WTC11 (cell line): ENCODE measurements around the gene LMF2. TPM values are rescaled to one million over a fixed set of nuclear protein-coding genes. Genes with fewer than 3 reads are reported as not detected.

Experiments used
- ATAC-seq: fragments of 200-7000 bp; cut with Tn5 transposase; 2 replicates; pipeline ENCODE4 v1.10.0; 2021; ENCODE audit warnings: mild to moderate bottlenecking, moderate library complexity
- CTCF ChIA-PET: fragments of 300-600 bp; sonication (Branson Sonifier 250); formaldehyde crosslinking; loops from one replicate; lab custom pipeline; 2021; ENCODE audit warnings: antibody characterized with exemption; lab: Charles Lee
- POLR2A ChIA-PET: fragments of 350-600 bp; sonication (Branson Sonifier 250); formaldehyde crosslinking; loops from one replicate; lab custom pipeline; 2021; ENCODE audit warnings: antibody characterized with exemption; lab: Charles Lee
- DNase-seq: peaks from one replicate; pipeline ENCODE4 v3.0.0; 2021; ENCODE audit warnings: low spot score
- H3K27ac Mint-ChIP-seq: 2 replicates; pipeline ENCODE4 v1.8.0; 2021; ENCODE audit warnings: mixed read lengths
- H3K27me3 Mint-ChIP-seq: 2 replicates; pipeline ENCODE4 v1.8.0; 2021; ENCODE audit warnings: low read depth, mild to moderate bottlenecking, moderate library complexity, mixed read lengths
- H3K36me3 Mint-ChIP-seq: 2 replicates; pipeline ENCODE4 v1.8.0; 2021; ENCODE audit warnings: mixed read lengths
- H3K4me1 Mint-ChIP-seq: 2 replicates; pipeline ENCODE4 v1.8.0; 2022; ENCODE audit warnings: mixed read lengths
- H3K4me3 Mint-ChIP-seq: 2 replicates; pipeline ENCODE4 v1.8.0; 2021; ENCODE audit warnings: mild to moderate bottlenecking, moderate library complexity, mixed read lengths
- H3K9me3 Mint-ChIP-seq: 2 replicates; pipeline ENCODE4 v1.8.0; 2021; ENCODE audit warnings: mixed read lengths
- CBFB ChIP-seq: sonication (generic); formaldehyde crosslinking; IDR thresholded peaks from 2 replicates; pipeline ENCODE4 v1.8.1; 2022; ENCODE audit warnings: mild to moderate bottlenecking, low read depth, missing genetic modification reagents
- FOXK1 ChIP-seq: sonication (generic); formaldehyde crosslinking; IDR thresholded peaks from 2 replicates; pipeline ENCODE4 v1.8.0; 2022; ENCODE audit warnings: mild to moderate bottlenecking, moderate library complexity, missing genetic modification reagents
- FOXP1 ChIP-seq: sonication (generic); formaldehyde crosslinking; IDR thresholded peaks from 2 replicates; pipeline ENCODE4 v1.8.0; 2022; ENCODE audit warnings: missing genetic modification reagents, mild to moderate bottlenecking, moderate library complexity, borderline replicate concordance
- GABPB1 ChIP-seq: sonication (generic); formaldehyde crosslinking; IDR thresholded peaks from 2 replicates; pipeline ENCODE4 v1.8.1; 2023; ENCODE audit warnings: mild to moderate bottlenecking, missing genetic modification reagents
- IRF2 ChIP-seq: sonication (generic); formaldehyde crosslinking; IDR thresholded peaks from 2 replicates; pipeline ENCODE4 v1.8.0; 2022; ENCODE audit warnings: low read depth, missing genetic modification reagents, borderline replicate concordance
- JAZF1 ChIP-seq: fragments of 250-450 bp; sonication (Bioruptor Pico); IDR thresholded peaks from 2 replicates; pipeline ENCODE4 v1.9.0; 2021; ENCODE audit warnings: moderate library complexity, mild to moderate bottlenecking, inconsistent platforms
- JUN ChIP-seq: sonication (generic); formaldehyde crosslinking; IDR thresholded peaks from 2 replicates; pipeline ENCODE4 v1.8.0; 2023; ENCODE audit warnings: mild to moderate bottlenecking, missing genetic modification reagents
- MYBL2 ChIP-seq: sonication (generic); formaldehyde crosslinking; IDR thresholded peaks from 2 replicates; pipeline ENCODE4 v1.8.1; 2023; ENCODE audit warnings: mild to moderate bottlenecking, moderate library complexity, missing genetic modification reagents
- RELA ChIP-seq: sonication (generic); formaldehyde crosslinking; IDR thresholded peaks from 2 replicates; pipeline ENCODE4 v1.8.1; 2022; ENCODE audit warnings: missing genetic modification reagents, mild to moderate bottlenecking, borderline replicate concordance
- SP1 ChIP-seq: sonication (generic); formaldehyde crosslinking; conservative IDR thresholded peaks from 2 replicates; pipeline ENCODE4 v1.8.1; 2022; ENCODE audit warnings: missing genetic modification reagents
- ZNF121 ChIP-seq: sonication (generic); formaldehyde crosslinking; IDR thresholded peaks from 2 replicates; pipeline ENCODE4 v1.8.0; 2023; ENCODE audit warnings: missing genetic modification reagents
- ZNF138 ChIP-seq: sonication (generic); formaldehyde crosslinking; conservative IDR thresholded peaks from 2 replicates; pipeline ENCODE4 v1.8.1; 2022; ENCODE audit warnings: mild to moderate bottlenecking, moderate library complexity, missing genetic modification reagents
- total RNA-seq: library from RNA; stranded (reverse); gene quantifications from 3 replicates; pipeline ENCODE4 v1.2.3, GENCODE V29; 2021
- TF ChIP-seq, protein P1 (sequence below): sonication (generic); formaldehyde crosslinking; conservative IDR thresholded peaks from 2 replicates; pipeline ENCODE4 v1.8.1; 2023; ENCODE audit warnings: mild to moderate bottlenecking, low read depth, missing genetic modification reagents, moderate library complexity
- TF ChIP-seq, protein P2 (sequence below): sonication (generic); formaldehyde crosslinking; IDR thresholded peaks from 2 replicates; pipeline ENCODE4 v1.8.1; 2022; ENCODE audit warnings: mild to moderate bottlenecking, missing genetic modification reagents, moderate library complexity, borderline replicate concordance
- TF ChIP-seq, protein P3 (sequence below): fragments of 250-450 bp; sonication (Bioruptor Pico); IDR thresholded peaks from 2 replicates; pipeline ENCODE4 v1.9.0; 2021; ENCODE audit warnings: mild to moderate bottlenecking
- TF ChIP-seq, protein P4 (sequence below): fragments of 250-450 bp; sonication (Bioruptor Pico); conservative IDR thresholded peaks from 2 replicates; pipeline ENCODE4 v1.9.0; 2021; ENCODE audit warnings: mild to moderate bottlenecking
- TF ChIP-seq, protein P5 (sequence below): sonication (generic); formaldehyde crosslinking; IDR thresholded peaks from 2 replicates; pipeline ENCODE4 v1.8.1; 2023; ENCODE audit warnings: mild to moderate bottlenecking, missing genetic modification reagents
- TF ChIP-seq, protein P6 (sequence below): fragments of 250-450 bp; sonication (Bioruptor Pico); IDR thresholded peaks from 2 replicates; pipeline ENCODE4 v1.9.0; 2021; ENCODE audit warnings: mild to moderate bottlenecking, borderline replicate concordance

The LMF2 gene
- total RNA-seq, 1 experiment from 2014 or later = 43.7 TPM

DNA sequence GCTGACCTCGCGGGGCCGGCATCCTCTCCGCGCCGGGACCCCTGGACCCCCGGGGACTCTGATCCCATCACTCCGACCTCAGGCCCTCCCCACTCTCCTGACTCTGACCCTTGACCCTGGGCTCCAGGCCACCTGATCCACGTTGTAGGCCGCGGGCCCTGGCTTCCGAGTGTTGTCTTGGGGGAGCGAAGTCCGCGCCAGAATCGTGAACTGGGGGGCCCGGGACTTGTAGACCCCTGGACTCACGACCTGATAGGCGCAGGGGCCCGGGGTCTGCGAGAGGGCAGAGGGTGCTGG lies 23.0 kb upstream of the LMF2 start (continued):
- TF ChIP-seq, protein P1, sequence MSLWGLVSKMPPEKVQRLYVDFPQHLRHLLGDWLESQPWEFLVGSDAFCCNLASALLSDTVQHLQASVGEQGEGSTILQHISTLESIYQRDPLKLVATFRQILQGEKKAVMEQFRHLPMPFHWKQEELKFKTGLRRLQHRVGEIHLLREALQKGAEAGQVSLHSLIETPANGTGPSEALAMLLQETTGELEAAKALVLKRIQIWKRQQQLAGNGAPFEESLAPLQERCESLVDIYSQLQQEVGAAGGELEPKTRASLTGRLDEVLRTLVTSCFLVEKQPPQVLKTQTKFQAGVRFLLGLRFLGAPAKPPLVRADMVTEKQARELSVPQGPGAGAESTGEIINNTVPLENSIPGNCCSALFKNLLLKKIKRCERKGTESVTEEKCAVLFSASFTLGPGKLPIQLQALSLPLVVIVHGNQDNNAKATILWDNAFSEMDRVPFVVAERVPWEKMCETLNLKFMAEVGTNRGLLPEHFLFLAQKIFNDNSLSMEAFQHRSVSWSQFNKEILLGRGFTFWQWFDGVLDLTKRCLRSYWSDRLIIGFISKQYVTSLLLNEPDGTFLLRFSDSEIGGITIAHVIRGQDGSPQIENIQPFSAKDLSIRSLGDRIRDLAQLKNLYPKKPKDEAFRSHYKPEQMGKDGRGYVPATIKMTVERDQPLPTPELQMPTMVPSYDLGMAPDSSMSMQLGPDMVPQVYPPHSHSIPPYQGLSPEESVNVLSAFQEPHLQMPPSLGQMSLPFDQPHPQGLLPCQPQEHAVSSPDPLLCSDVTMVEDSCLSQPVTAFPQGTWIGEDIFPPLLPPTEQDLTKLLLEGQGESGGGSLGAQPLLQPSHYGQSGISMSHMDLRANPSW = no peak

DNA sequence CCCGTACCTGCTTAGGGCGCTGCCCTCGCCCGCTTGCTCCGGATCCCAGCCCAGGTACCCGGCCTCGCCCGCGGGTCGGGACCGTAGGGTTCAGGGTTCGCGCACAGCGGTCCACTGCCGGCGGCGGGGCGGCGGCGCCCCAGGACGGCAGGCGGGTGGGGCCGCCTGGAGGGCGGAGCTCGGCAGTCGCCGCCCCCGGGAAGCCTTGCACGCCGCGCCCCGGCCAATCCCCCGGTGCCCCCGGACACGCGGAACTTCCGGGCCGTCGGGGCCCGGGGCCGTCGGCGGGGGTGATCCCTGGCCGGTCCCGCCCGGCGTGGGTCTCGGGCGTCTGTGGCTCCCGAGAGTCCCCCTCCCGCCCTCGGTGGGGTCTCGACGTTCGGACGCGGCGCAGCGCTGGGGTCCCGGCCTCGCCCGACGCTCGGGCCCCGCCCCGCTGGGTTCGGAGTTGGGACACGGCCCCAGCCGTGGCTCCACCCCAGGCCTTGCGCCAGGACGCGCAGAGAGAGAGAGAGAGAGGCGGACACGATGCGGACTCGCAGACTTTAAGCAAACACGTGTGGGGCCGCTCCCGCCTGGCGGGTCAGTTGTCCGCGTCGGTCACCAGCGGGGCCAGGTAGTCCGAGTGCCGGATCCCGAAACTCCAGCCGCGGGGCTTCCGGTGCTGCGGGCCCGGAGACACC lies 22.5 kb upstream of the LMF2 start, which contains the start of gene TYMP:
TSS of gene TYMP (minus strand) at position 116 of the 683 bp plus-strand sequence. CDS start 303 bp downstream, outside the sequence.
- Mint-ChIP-seq H3K36me3 (no peaks in the 10 kb centered on the region), H3K4me3 (peak within 1 kb of the TSS; percentile 72), H3K9me3 (no peaks in the 10 kb centered on the region), H3K4me1 (peaks cover 15% of the 10 kb centered on the region), H3K27me3 (peaks cover 80% of the 10 kb centered on the region), H3K27ac (no peak within 1 kb of the TSS)
- DNase-seq (peak; percentile 48), ATAC-seq (no peak)
- TF ChIP-seq, protein P2, sequence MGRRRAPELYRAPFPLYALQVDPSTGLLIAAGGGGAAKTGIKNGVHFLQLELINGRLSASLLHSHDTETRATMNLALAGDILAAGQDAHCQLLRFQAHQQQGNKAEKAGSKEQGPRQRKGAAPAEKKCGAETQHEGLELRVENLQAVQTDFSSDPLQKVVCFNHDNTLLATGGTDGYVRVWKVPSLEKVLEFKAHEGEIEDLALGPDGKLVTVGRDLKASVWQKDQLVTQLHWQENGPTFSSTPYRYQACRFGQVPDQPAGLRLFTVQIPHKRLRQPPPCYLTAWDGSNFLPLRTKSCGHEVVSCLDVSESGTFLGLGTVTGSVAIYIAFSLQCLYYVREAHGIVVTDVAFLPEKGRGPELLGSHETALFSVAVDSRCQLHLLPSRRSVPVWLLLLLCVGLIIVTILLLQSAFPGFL = 0 out of 2 replicates have a peak, but pooled peaks have one; percentile 66
- 0 out of 2 replicates have a peak, but pooled peaks have one; percentile 8 for TF ChIP-seq FOXK1 (CRISPR knock-in tag)
- TF ChIP-seq GABPB1 (CRISPR knock-in tag) = peak; percentile 80
- no peak for TF ChIP-seq IRF2
- 0 out of 2 replicates have a peak, but pooled peaks have one; percentile 50 for TF ChIP-seq RELA (CRISPR knock-in tag)
- TF ChIP-seq, protein P3, sequence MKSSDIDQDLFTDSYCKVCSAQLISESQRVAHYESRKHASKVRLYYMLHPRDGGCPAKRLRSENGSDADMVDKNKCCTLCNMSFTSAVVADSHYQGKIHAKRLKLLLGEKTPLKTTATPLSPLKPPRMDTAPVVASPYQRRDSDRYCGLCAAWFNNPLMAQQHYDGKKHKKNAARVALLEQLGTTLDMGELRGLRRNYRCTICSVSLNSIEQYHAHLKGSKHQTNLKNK (CRISPR knock-in tag) = no peak
- TF ChIP-seq FOXP1 (CRISPR knock-in tag) = 0 out of 2 replicates have a peak, but pooled peaks have one; percentile 36
- TF ChIP-seq, protein P4, sequence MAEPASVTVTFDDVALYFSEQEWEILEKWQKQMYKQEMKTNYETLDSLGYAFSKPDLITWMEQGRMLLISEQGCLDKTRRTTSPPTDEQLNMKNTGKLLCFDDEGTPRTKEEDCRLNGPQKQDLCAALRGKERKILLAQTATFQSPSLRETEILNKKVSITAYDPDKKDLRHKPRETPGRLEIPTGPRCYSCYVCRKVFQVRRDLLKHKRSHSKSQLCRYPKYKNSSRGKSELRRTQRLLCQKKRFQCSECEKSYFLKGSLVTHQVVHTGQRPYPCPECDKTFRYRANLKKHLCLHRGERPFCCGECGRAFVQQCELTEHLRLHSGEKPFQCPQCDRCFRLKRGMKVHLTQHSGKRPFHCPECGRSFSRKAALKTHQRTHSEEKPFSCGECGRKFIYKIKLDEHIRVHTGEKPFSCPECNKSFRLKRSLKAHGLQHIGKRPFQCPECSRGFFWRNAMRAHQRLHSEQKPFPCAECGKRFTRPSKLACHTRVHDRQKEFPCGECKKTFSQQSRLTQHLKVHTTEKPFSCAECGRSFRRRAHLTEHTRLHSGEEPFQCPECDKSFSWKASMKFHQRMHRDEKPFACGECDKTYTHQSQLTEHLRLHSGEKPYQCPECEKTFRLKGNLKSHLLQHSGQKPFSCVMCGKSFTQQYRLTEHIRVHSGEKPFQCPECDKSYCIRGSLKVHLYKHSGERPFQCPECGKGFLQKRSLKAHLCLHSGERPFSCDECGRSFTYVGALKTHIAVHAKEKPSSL (CRISPR knock-in tag) = no peak
- TF ChIP-seq, protein P5, sequence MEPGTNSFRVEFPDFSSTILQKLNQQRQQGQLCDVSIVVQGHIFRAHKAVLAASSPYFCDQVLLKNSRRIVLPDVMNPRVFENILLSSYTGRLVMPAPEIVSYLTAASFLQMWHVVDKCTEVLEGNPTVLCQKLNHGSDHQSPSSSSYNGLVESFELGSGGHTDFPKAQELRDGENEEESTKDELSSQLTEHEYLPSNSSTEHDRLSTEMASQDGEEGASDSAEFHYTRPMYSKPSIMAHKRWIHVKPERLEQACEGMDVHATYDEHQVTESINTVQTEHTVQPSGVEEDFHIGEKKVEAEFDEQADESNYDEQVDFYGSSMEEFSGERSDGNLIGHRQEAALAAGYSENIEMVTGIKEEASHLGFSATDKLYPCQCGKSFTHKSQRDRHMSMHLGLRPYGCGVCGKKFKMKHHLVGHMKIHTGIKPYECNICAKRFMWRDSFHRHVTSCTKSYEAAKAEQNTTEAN = no peak
- TF ChIP-seq ZNF138 = no peak
- 0 out of 2 replicates have a peak, but pooled peaks have one; percentile 42 for TF ChIP-seq JUN (CRISPR knock-in tag)
- TF ChIP-seq, protein P6, sequence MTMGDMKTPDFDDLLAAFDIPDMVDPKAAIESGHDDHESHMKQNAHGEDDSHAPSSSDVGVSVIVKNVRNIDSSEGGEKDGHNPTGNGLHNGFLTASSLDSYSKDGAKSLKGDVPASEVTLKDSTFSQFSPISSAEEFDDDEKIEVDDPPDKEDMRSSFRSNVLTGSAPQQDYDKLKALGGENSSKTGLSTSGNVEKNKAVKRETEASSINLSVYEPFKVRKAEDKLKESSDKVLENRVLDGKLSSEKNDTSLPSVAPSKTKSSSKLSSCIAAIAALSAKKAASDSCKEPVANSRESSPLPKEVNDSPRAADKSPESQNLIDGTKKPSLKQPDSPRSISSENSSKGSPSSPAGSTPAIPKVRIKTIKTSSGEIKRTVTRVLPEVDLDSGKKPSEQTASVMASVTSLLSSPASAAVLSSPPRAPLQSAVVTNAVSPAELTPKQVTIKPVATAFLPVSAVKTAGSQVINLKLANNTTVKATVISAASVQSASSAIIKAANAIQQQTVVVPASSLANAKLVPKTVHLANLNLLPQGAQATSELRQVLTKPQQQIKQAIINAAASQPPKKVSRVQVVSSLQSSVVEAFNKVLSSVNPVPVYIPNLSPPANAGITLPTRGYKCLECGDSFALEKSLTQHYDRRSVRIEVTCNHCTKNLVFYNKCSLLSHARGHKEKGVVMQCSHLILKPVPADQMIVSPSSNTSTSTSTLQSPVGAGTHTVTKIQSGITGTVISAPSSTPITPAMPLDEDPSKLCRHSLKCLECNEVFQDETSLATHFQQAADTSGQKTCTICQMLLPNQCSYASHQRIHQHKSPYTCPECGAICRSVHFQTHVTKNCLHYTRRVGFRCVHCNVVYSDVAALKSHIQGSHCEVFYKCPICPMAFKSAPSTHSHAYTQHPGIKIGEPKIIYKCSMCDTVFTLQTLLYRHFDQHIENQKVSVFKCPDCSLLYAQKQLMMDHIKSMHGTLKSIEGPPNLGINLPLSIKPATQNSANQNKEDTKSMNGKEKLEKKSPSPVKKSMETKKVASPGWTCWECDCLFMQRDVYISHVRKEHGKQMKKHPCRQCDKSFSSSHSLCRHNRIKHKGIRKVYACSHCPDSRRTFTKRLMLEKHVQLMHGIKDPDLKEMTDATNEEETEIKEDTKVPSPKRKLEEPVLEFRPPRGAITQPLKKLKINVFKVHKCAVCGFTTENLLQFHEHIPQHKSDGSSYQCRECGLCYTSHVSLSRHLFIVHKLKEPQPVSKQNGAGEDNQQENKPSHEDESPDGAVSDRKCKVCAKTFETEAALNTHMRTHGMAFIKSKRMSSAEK = no peak
- peak; percentile 80 for TF ChIP-seq ZNF121 (CRISPR knock-in tag)
- TF ChIP-seq JAZF1 (CRISPR knock-in tag) = no peak
- TF ChIP-seq MYBL2 (CRISPR knock-in tag) = peak; percentile 78; the same call in 1 of the 2 replicates
- TF ChIP-seq SP1 (CRISPR knock-in tag) = peak; percentile 61; the same call in 1 of the 2 replicates
- TF ChIP-seq CBFB (CRISPR knock-in tag) = 0 out of 2 replicates have a peak, but pooled peaks have one; percentile 13
- POLR2A ChIA-PET = no interaction called here
- CTCF ChIA-PET = interaction anchor here (2.4 kb wide), 1 partner anchor 33 kb away, joined by 9 read pairs; the partner anchor contains the start of gene SYCE3
